Progenitor cell of endocrine pancreas (in vitro differentiated cells): ENCODE results near the gene TCF12. TPM values are rescaled to one million over a fixed set of nuclear protein-coding genes. Genes with fewer than 3 reads are reported as not detected.

Experiments used
- DNase-seq: peaks from one replicate; pipeline ENCODE4 v3.0.0; 2021; ENCODE audit warnings: low spot score; ENCODE audit not compliant: unreplicated experiment
- H3K27ac Mint-ChIP-seq: 2 replicates; pipeline ENCODE4 v1.8.0; 2021; ENCODE audit warnings: mild to moderate bottlenecking, moderate library complexity, mixed read lengths
- H3K27me3 Mint-ChIP-seq: 2 replicates; pipeline ENCODE4 v1.8.0; 2021; ENCODE audit warnings: mixed read lengths
- H3K36me3 Mint-ChIP-seq: 2 replicates; pipeline ENCODE4 v1.8.0; 2022; ENCODE audit warnings: mixed read lengths; ENCODE audit not compliant: insufficient read depth
- H3K4me1 Mint-ChIP-seq: 2 replicates; pipeline ENCODE4 v1.8.0; 2021; ENCODE audit warnings: low read depth, mixed read lengths
- H3K4me3 Mint-ChIP-seq: 2 replicates; pipeline ENCODE4 v1.8.0; 2021; ENCODE audit warnings: low read depth, mild to moderate bottlenecking, moderate library complexity, mixed read lengths
- H3K9me3 Mint-ChIP-seq: 2 replicates; pipeline ENCODE4 v1.8.0; 2021; ENCODE audit warnings: low read depth, mixed read lengths
- CTCF ChIP-seq: fragments of 200-600 bp; sonication (generic); IDR thresholded peaks from one replicate; pipeline ENCODE4 v1.5.0; 2021; ENCODE audit warnings: antibody characterized with exemption, mild to moderate bottlenecking; ENCODE audit not compliant: unreplicated experiment
- total RNA-seq: library from RNA; stranded (reverse); gene quantifications from 2 replicates; pipeline ENCODE4 v1.2.1, GENCODE V29; 2021

The TCF12 gene
- total RNA-seq, 1 donor from 2014 or later: 164 TPM

- Mint-ChIP-seq H3K4me1 (peaks cover 22% of the 10 kb centered on the region), H3K36me3 (no peaks in the 10 kb centered on the region), H3K27ac (peak overlapping the region; percentile 61), H3K27me3 (no peaks in the 10 kb centered on the region), H3K9me3 (no peaks in the 10 kb centered on the region), H3K4me3 (no peak overlapping the region)
- no peak for DNase-seq
- no peak for TF ChIP-seq CTCF
These were observed 382.9 kb downstream of the TCF12 start for GRCh38 chr15:57301307-57301706.

GRCh38 chr15:57302640-57303257 is 384.3 kb downstream of the TCF12 start:
- Mint-ChIP-seq H3K4me3 (no peak overlapping the region), H3K4me1 (peaks cover 10% of the 10 kb centered on the region), H3K36me3 (no peaks in the 10 kb centered on the region), H3K9me3 (no peaks in the 10 kb centered on the region), H3K27me3 (no peaks in the 10 kb centered on the region), H3K27ac (peak overlapping the region; percentile 30)
- TF ChIP-seq CTCF: no peak
- no peak for DNase-seq

GRCh38 chr15:57305009-57305408 is 386.6 kb downstream of the TCF12 start:
- peaks cover 5% of the 10 kb centered on the region for H3K4me1 Mint-ChIP-seq
- peak overlapping the region; percentile 23 for H3K4me3 Mint-ChIP-seq
- no peak for DNase-seq
- no peaks in the 10 kb centered on the region for H3K27me3 Mint-ChIP-seq
- peak overlapping the region; percentile 76 for H3K27ac Mint-ChIP-seq
- TF ChIP-seq CTCF: no peak
- no peaks in the 10 kb centered on the region for H3K9me3 Mint-ChIP-seq
- no peaks in the 10 kb centered on the region for H3K36me3 Mint-ChIP-seq

GRCh38 chr15:57306161-57306943 is 387.9 kb downstream of the TCF12 start:
- Mint-ChIP-seq H3K9me3 (no peaks in the 10 kb centered on the region), H3K27ac (peak overlapping the region; percentile 90), H3K27me3 (no peaks in the 10 kb centered on the region), H3K36me3 (no peaks in the 10 kb centered on the region), H3K4me1 (peaks cover 5% of the 10 kb centered on the region), H3K4me3 (peak overlapping the region; percentile 79)
- DNase-seq: peak; percentile 84
- TF ChIP-seq CTCF: peak; percentile 92

- H3K4me3 Mint-ChIP-seq: peak overlapping the region; percentile 79
These were observed 388.5 kb downstream of the TCF12 start for GRCh38 chr15:57306944-57307411.

More at GRCh38 chr15:57306944-57307411, 388.5 kb downstream of the TCF12 start:
- Mint-ChIP-seq H3K36me3 (no peaks in the 10 kb centered on the region), H3K9me3 (no peaks in the 10 kb centered on the region), H3K27me3 (no peaks in the 10 kb centered on the region), H3K4me1 (peaks cover 6% of the 10 kb centered on the region), H3K27ac (peak overlapping the region; percentile 22)
- no peak for TF ChIP-seq CTCF
- DNase-seq: no peak
